IPS DF 6.9 (cell line): ENCODE results near the gene MRPL14.

Source experiments
- DNase-seq: peaks from one replicate; pipeline ENCODE4 v3.0.0-alpha.2; 2013; ENCODE audit warnings: low read depth, low spot score
- H3K27ac ChIP-seq: one replicate; pipeline ENCODE4 v1.5.1; 2013; ENCODE audit warnings: low read length, control low read depth
- H3K27me3 ChIP-seq: 2 replicates; pipeline ENCODE4 v1.6.1; 2013; ENCODE audit warnings: mild to moderate bottlenecking, low read length; ENCODE audit not compliant: control insufficient read depth, insufficient read depth
- H3K36me3 ChIP-seq: 2 replicates; pipeline ENCODE4 v1.6.1; 2013; ENCODE audit warnings: low read length; ENCODE audit not compliant: control insufficient read depth, insufficient read depth
- H3K4me1 ChIP-seq: 2 replicates; pipeline ENCODE4 v1.6.1; 2013; ENCODE audit warnings: low read length; ENCODE audit not compliant: control insufficient read depth, insufficient read depth
- H3K4me3 ChIP-seq: 2 replicates; pipeline ENCODE4 v1.5.1; 2013; ENCODE audit warnings: mild to moderate bottlenecking, low read length
- H3K9me3 ChIP-seq: 2 replicates; pipeline ENCODE4 v1.6.1; 2013; ENCODE audit warnings: low read length, inconsistent platforms; ENCODE audit not compliant: control insufficient read depth, insufficient read depth
- WGBS: extraction: QIAGEN DNeasy Blood & Tissue Kit; methylation state at CpG from one replicate; pipeline ENCODE4 v1.1.7; 2013; ENCODE audit warnings: mixed read lengths, missing lambda C conversion rate; ENCODE audit not compliant: insufficient read length, insufficient coverage; 5-methylcytosine and 5-hydroxymethylcytosine counted together

The MRPL14 gene

DNA sequence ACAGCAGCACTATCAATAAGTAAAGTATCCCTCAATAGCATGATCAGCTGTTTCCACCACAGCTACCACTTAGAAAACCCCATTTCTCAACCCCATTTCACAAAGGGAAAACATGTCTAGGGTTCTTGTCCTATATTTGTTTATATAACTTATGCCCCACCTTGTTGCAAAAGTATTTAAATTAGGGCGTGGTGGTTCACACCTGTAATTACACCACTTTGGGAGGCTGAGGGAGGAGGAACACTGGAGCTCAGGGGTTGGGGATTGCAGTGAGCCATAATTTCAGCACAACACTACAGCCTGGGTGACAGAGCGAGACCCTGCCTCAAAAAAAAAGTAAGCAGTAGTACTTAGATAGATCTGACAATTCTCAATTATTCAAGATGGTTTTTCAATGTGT, 3.7 kb downstream of the MRPL14 start:
- Histone ChIP-seq H3K27ac (no peak overlapping the region), H3K27me3 (no peaks in the 10 kb centered on the region), H3K4me1 (peaks cover 7% of the 10 kb centered on the region), H3K36me3 (no peaks in the 10 kb centered on the region), H3K9me3 (no peaks in the 10 kb centered on the region), H3K4me3 (no peak overlapping the region)
- DNase-seq = no peak
- no CpG with 5 or more reads among the region's 2 CpGs for WGBS

GRCh38 chr6:44122801-44123200, 4.5 kb downstream of the MRPL14 start:
- Histone ChIP-seq H3K36me3 (no peaks in the 10 kb centered on the region), H3K27ac (no peak overlapping the region), H3K4me3 (no peak overlapping the region), H3K9me3 (no peaks in the 10 kb centered on the region), H3K27me3 (no peaks in the 10 kb centered on the region), H3K4me1 (peaks cover 4% of the 10 kb centered on the region; the same call in 1 of the 2 replicates)
- no CpG with 5 or more reads among the region's 1 CpG for WGBS
- no peak for DNase-seq

DNA sequence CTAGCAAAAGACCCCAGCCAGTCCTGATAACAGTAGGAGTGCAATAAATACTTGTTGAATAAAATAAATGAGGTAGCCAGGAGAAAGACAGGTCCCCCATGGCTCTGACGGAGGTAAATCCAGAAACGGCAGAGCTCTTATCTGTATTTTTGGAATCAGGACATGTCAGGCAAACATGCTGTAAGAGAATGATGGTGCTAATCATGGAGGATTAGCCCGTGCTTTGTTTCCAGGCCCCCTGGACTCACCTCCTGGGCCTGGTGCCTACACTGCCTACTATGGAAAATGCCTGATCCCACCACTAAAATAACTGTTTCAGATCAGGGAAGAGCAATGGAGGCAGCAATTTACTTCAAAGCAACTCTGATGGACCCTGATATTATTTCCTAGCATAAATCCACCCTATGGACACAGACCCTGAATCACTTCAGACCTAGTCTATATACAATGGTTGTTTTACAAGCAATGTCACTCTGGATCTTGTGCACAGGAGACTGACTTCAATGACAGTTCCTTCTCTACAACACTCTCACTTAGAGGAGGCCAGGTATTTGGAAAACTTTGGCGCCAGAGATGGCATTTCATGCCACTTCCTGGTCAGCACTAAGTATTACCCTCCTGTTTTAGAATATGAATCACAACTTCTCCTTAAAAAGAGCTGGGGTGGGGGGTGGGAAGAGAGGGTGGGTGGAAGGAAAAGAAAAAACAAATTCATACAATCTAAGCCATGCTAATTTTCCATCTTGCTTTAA, 6.4 kb downstream of the MRPL14 start:
- Histone ChIP-seq H3K9me3 (no peaks in the 10 kb centered on the region), H3K27ac (no peak overlapping the region), H3K36me3 (no peaks in the 10 kb centered on the region), H3K4me1 (peaks cover 4% of the 10 kb centered on the region; the same call in 1 of the 2 replicates), H3K27me3 (no peaks in the 10 kb centered on the region), H3K4me3 (no peak overlapping the region)
- no peak for DNase-seq
- WGBS = no CpG with 5 or more reads among the region's 4 CpGs

- peaks cover 4% of the 10 kb centered on the region; the same call in 1 of the 2 replicates for H3K4me1 ChIP-seq
- H3K36me3 ChIP-seq = no peaks in the 10 kb centered on the region
- no peak overlapping the region for H3K27ac ChIP-seq
- WGBS = no CpG with 5 or more reads among the region's 5 CpGs
- H3K9me3 ChIP-seq = no peaks in the 10 kb centered on the region
- H3K4me3 ChIP-seq = no peak overlapping the region
- no peak for DNase-seq
- H3K27me3 ChIP-seq = no peaks in the 10 kb centered on the region
Measured at GRCh38 chr6:44119704-44120262, 7.5 kb downstream of the MRPL14 start.

DNA sequence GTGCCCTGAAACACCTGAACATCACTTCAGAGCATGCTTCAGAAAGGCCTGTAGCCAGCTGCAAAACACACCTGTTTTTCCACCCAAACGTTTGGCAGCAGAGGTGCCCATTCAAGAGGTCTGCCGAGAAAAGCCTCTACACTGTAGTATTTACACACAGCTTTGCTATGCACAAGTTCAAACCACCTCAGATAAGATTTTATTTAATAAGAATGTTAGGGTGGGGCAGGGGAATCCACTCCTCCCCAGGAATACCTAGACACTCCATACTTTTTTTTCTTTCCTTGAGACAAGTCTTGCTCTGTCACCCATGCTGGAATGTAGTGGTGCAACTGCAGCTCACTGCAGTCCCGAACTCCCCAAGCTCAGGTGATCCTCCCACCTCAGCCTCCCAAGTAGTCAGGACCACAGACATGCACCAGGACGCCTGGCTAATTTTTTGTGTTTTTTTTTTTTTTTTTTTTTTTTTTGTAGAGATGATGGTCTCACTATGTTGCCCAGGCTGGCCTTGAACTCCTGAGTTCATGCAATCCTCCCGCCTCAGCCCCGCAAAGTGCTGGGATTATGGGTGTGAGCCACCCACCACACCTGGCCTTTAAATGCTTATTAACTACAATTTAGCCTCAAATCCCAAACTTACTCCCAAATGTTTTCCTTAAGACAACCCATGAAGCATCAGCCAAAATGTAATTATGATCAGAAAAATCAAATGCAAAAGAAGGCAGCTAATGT, 9.7 kb downstream of the MRPL14 start:
- no peak for DNase-seq
- H3K4me1 ChIP-seq = peaks cover 4% of the 10 kb centered on the region; the same call in 1 of the 2 replicates
- no peak overlapping the region for H3K27ac ChIP-seq
- H3K36me3 ChIP-seq = peaks cover 8% of the 10 kb centered on the region; the same call in 1 of the 2 replicates
- H3K27me3 ChIP-seq = no peaks in the 10 kb centered on the region
- WGBS = no CpG with 5 or more reads among the region's 6 CpGs
- no peaks in the 10 kb centered on the region for H3K9me3 ChIP-seq
- no peak overlapping the region for H3K4me3 ChIP-seq

DNA sequence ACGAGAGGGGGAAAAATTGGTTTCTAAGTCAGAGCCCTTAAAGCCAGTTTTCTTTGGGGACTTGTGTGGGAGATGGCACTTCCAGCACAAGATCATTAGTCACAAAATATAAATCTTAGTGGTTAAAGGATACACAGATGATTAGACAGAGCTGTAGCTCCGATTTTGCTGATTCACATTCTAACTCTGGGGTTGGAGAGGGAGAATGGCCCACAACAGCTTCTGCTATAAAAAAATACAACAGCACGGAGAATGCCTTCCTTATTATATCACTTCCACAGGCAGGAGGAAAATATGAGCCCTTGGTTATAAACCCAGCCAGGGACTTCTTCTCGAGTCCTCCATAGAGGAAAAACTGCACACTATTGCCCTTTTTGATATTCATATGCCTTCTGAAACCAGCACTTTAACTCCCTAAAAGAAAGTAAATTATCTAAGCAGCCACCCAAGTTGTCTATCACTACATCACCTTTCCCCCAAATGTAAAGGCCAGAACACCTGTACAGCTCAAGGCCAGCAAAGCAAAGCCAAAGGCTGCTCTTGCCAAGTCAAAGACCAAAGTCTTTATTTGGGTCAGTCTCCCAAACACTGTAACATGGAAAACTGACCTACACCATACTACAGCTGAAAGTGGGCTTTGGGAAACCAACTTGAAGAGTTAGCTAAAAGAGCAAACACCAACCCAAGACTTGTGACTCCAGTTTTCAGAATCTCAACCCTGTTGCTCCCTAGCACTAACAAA, 10.4 kb downstream of the MRPL14 start:
- Histone ChIP-seq H3K27ac (no peak overlapping the region), H3K9me3 (no peaks in the 10 kb centered on the region), H3K4me1 (peaks cover 4% of the 10 kb centered on the region; the same call in 1 of the 2 replicates), H3K27me3 (no peaks in the 10 kb centered on the region), H3K36me3 (peaks cover 10% of the 10 kb centered on the region; the same call in 1 of the 2 replicates), H3K4me3 (no peak overlapping the region)
- DNase-seq = no peak
- WGBS = no CpG with 5 or more reads among the region's 4 CpGs

DNA sequence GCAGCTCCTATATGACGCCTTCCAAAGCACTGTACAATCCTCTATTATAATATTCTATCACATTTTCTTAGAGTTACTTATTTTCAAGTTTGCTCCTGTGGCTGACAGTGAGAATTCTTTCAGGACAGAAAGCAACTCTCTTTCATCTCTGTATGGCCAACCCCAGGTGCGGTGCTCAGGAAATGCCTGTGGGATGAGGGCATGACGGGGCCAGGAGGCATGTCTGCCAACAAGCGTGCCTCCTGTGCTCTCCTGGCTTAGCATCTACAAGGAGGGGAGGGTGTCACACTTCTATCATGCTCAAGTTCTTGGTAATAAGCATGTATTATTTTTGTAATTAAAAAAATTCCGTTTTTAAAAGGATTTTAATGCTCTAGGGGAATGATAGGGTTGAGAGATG, 11.4 kb downstream of the MRPL14 start:
- no CpG with 5 or more reads among the region's 5 CpGs for WGBS
- Histone ChIP-seq H3K4me1 (no peaks in the 10 kb centered on the region), H3K27me3 (no peaks in the 10 kb centered on the region), H3K27ac (no peak overlapping the region), H3K4me3 (no peak overlapping the region), H3K9me3 (no peaks in the 10 kb centered on the region), H3K36me3 (peaks cover 18% of the 10 kb centered on the region; the same call in 1 of the 2 replicates)
- no peak for DNase-seq

- Histone ChIP-seq H3K36me3 (peaks cover 24% of the 10 kb centered on the region; the same call in 1 of the 2 replicates), H3K27me3 (no peaks in the 10 kb centered on the region), H3K9me3 (no peaks in the 10 kb centered on the region), H3K4me3 (no peak overlapping the region), H3K4me1 (no peaks in the 10 kb centered on the region), H3K27ac (no peak overlapping the region)
- no CpG with 5 or more reads among the region's 3 CpGs for WGBS
- DNase-seq = no peak
Measured at GRCh38 chr6:44113414-44113813, 13.8 kb downstream of the MRPL14 start.

GRCh38 chr6:44111434-44112417, 15.5 kb downstream of the MRPL14 start:
- no peaks in the 10 kb centered on the region for H3K27me3 ChIP-seq
- H3K4me3 ChIP-seq = no peak overlapping the region
- H3K27ac ChIP-seq = no peak overlapping the region
- H3K9me3 ChIP-seq = no peaks in the 10 kb centered on the region
- H3K36me3 ChIP-seq = peaks cover 30% of the 10 kb centered on the region; the same call in 1 of the 2 replicates
- H3K4me1 ChIP-seq = no peaks in the 10 kb centered on the region
- DNase-seq = no peak
- no CpG with 5 or more reads among the region's 6 CpGs for WGBS
